Activated CD4-positive, alpha-beta T cell treated with anti-CD3 and anti-CD28 coated beads for 36 hours (primary cell): ENCODE data around the gene PDE8B. TPM values are rescaled to one million over a fixed set of nuclear protein-coding genes. Genes with fewer than 3 reads are reported as not detected.
A peak's percentile ranks its signal among the peaks of the same experiment; 100 is the strongest.

Source experiments
- ATAC-seq: fragments of 200-7000 bp; cut with Tn5 transposase; one replicate; pipeline ENCODE4 v1.10.0; 2021; ENCODE audit warnings: mild to moderate bottlenecking, moderate library complexity
- CTCF ChIA-PET: fragments of 350-600 bp; sonication (Branson Sonifier 250); formaldehyde crosslinking; loops from one replicate; lab custom pipeline; 2021; ENCODE audit warnings: antibody characterized with exemption; lab: Charles Lee
- POLR2A ChIA-PET: fragments of 350-600 bp; sonication (Branson Sonifier 250); formaldehyde crosslinking; loops from one replicate; lab custom pipeline; 2021; ENCODE audit warnings: antibody characterized with exemption, inconsistent platforms; lab: Charles Lee
- DNase-seq: peaks from one replicate; pipeline ENCODE4 v3.0.0-alpha.2; 2020
- H3K27ac Mint-ChIP-seq: one replicate; pipeline ENCODE4 v1.8.0; 2021; ENCODE audit warnings: mixed read lengths
- H3K27me3 Mint-ChIP-seq: one replicate; pipeline ENCODE4 v1.8.0; 2021; ENCODE audit warnings: mixed read lengths
- H3K36me3 Mint-ChIP-seq: one replicate; pipeline ENCODE4 v1.8.0; 2021; ENCODE audit warnings: low read depth, mixed read lengths
- H3K4me1 Mint-ChIP-seq: one replicate; pipeline ENCODE4 v1.8.0; 2021; ENCODE audit warnings: mixed read lengths
- H3K4me3 Mint-ChIP-seq: one replicate; pipeline ENCODE4 v1.8.0; 2021; ENCODE audit warnings: mild to moderate bottlenecking, moderate library complexity, mixed read lengths
- H3K9me3 Mint-ChIP-seq: one replicate; pipeline ENCODE4 v1.8.0; 2021; ENCODE audit warnings: low read depth, mixed read lengths
- intact Hi-C, 2 experiments: fragments of 100-400 bp; cut with DNase I in 1 of 2; cut with micrococcal nuclease in 1 of 2; formaldehyde crosslinking; loops; one replicate each; pipeline versions ENCODE4 v1.14.2 to v1.15.1; 2022 to 2024; cut with DNase I, micrococcal nuclease
- total RNA-seq, 2 experiments: library from RNA; stranded (reverse); gene quantifications; one replicate each; pipeline ENCODE4 v1.2.3, GENCODE V29; 2021

Gene PDE8B
- total RNA-seq, 2 experiments from 2014 or later = not detected

GRCh38 chr5:77413049-77413448, 202.6 kb downstream of the PDE8B start:
- Mint-ChIP-seq H3K4me1 (no peaks in the 10 kb centered on the region), H3K36me3 (no peaks in the 10 kb centered on the region), H3K9me3 (no peaks in the 10 kb centered on the region), H3K27ac (no peak overlapping the region), H3K4me3 (no peak overlapping the region), H3K27me3 (peaks cover 7% of the 10 kb centered on the region)
- no peak for ATAC-seq
- intact Hi-C loops = no loop called here
- POLR2A ChIA-PET = no interaction called here
- DNase-seq = no peak
- CTCF ChIA-PET = no interaction called here

- CTCF ChIA-PET = no interaction called here
- intact Hi-C loops = no loop called here
- no peak for ATAC-seq
- peaks cover 13% of the 10 kb centered on the region for H3K27me3 Mint-ChIP-seq
- H3K4me1 Mint-ChIP-seq = no peaks in the 10 kb centered on the region
- POLR2A ChIA-PET = no interaction called here
- H3K4me3 Mint-ChIP-seq = no peak overlapping the region
- H3K36me3 Mint-ChIP-seq = no peaks in the 10 kb centered on the region
- DNase-seq = no peak
- no peaks in the 10 kb centered on the region for H3K9me3 Mint-ChIP-seq
- no peak overlapping the region for H3K27ac Mint-ChIP-seq
Observed at GRCh38 chr5:77418162-77418561, 207.7 kb downstream of the PDE8B start.

GRCh38 chr5:77418601-77419581, 208.4 kb downstream of the PDE8B start:
- Mint-ChIP-seq H3K27me3 (peaks cover 13% of the 10 kb centered on the region), H3K36me3 (no peaks in the 10 kb centered on the region), H3K4me1 (no peaks in the 10 kb centered on the region), H3K9me3 (no peaks in the 10 kb centered on the region), H3K4me3 (no peak overlapping the region), H3K27ac (no peak overlapping the region)
- POLR2A ChIA-PET = interaction anchor here (0.6 kb wide), 1 partner anchor 544 kb away, joined by 3 read pairs; no protein-coding TSS in a partner anchor
- ATAC-seq (no peak), DNase-seq (no peak)
- intact Hi-C loops = no loop called here
- CTCF ChIA-PET = interaction anchor here (0.9 kb wide), 1 partner anchor 275 kb away, joined by 3 read pairs; no protein-coding TSS in a partner anchor

DNA sequence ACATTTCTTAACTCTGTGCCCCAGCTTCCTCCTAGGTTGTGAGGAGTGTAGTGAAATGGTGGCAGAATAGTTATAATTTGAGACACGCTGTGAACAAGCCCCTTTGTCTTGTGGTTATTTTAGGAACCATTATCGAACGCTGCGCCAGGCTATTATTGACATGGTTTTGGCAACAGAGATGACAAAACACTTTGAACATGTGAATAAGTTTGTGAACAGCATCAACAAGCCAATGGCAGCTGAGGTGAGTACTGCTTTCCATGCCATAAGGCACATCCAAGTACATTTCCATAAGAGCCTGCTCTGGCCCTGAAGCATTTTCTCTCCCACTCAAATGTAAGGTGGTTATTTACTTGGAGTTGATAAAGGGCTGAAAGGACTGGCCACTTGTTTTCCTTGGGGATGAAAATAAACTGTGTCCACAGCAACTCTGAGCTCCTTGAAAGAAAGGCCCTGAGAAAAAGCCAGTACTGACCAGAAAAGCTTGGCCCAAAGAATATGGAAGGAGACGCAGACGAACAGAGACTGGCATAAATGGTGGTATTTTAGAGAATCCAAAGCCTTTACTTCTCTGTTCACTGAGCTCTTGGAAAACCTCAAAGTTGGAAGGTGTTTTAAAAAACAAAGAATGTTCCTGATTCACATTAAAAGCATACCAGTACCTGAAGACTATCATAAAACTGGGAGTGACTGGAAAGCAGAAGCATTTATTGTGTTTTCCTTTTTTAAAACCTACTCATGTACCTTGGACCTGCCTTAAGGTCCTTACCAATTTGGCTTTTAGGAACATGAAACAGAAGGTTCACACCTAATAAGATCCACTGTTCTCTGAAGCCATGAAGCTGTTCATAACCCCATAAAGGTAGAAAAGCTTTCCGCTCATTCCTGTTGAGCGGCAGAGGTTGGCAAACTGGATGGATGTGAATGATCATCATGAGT, 209.4 kb downstream of the PDE8B start:
- peaks cover 11% of the 10 kb centered on the region for H3K27me3 Mint-ChIP-seq
- intact Hi-C loops = no loop called here
- no peak for DNase-seq
- CTCF ChIA-PET = interaction anchor here (0.9 to 1.4 kb wide), 2 partner anchors 9 to 276 kb away, joined by 3 to 4 read pairs; no protein-coding TSS in a partner anchor
- H3K9me3 Mint-ChIP-seq = no peaks in the 10 kb centered on the region
- H3K36me3 Mint-ChIP-seq = no peaks in the 10 kb centered on the region
- POLR2A ChIA-PET = no interaction called here
- no peak overlapping the region for H3K4me3 Mint-ChIP-seq
- no peak for ATAC-seq
- no peak overlapping the region for H3K27ac Mint-ChIP-seq
- H3K4me1 Mint-ChIP-seq = peaks cover under 1% of the 10 kb centered on the region

GRCh38 chr5:77420940-77421339, 210.5 kb downstream of the PDE8B start:
- ATAC-seq (no peak), DNase-seq (no peak)
- H3K27ac Mint-ChIP-seq = no peak overlapping the region
- H3K36me3 Mint-ChIP-seq = no peaks in the 10 kb centered on the region
- no peaks in the 10 kb centered on the region for H3K9me3 Mint-ChIP-seq
- CTCF ChIA-PET = interaction anchor here (1.4 kb wide), 1 partner anchor 10 kb away, joined by 4 read pairs; no protein-coding TSS in a partner anchor
- peaks cover 11% of the 10 kb centered on the region for H3K27me3 Mint-ChIP-seq
- POLR2A ChIA-PET = no interaction called here
- H3K4me1 Mint-ChIP-seq = peaks cover 4% of the 10 kb centered on the region
- no peak overlapping the region for H3K4me3 Mint-ChIP-seq
- intact Hi-C loops = no loop called here

DNA sequence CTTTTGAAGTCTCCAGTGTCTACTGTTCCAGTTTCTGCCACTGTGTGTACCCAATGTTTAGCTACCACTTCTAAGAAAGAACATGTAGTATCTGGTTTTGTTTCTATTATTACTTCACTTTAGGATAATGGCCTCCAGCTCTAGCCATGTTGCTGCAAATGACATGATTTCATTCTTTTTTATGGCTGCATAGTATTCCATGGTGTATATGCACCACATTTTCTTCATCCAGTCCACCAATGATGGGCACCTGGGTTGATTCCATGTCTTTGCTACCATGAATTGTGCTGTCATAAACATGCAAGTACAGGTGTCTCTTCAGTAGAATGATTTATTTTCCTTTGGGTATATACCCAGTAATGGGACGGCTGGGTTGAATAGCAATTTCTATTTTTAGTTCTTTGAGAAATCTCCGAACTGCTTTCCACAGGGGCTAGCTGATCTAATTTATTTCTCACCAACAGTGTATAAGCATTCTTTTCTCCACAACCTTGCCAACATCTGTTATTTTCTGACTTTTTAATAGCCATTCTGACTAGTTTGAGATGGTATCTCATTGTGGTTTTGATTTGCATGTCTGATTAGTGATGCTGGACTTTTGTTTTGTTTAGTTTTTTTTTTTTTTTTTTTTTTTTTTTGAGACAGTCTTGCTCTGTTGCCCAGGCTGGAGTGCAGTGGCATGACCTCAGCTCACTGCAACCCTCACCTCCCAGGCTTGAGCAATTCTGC, 212.7 kb downstream of the PDE8B start:
- ChIA-PET CTCF (interaction anchor here (0.8 kb wide), 1 partner anchor 13 kb away, joined by 3 read pairs; no protein-coding TSS in a partner anchor), POLR2A (no interaction called here)
- H3K4me3 Mint-ChIP-seq = no peak overlapping the region
- peaks cover 4% of the 10 kb centered on the region for H3K4me1 Mint-ChIP-seq
- DNase-seq (no peak), ATAC-seq (no peak)
- no peaks in the 10 kb centered on the region for H3K9me3 Mint-ChIP-seq
- H3K27me3 Mint-ChIP-seq = peaks cover 7% of the 10 kb centered on the region
- intact Hi-C loops = no loop called here
- no peak overlapping the region for H3K27ac Mint-ChIP-seq
- H3K36me3 Mint-ChIP-seq = peaks cover 2% of the 10 kb centered on the region

- POLR2A ChIA-PET = interaction anchor here (0.6 kb wide), 1 partner anchor 121 kb away, joined by 3 read pairs; no protein-coding TSS in a partner anchor
Observed at GRCh38 chr5:77424921-77425320, 214.4 kb downstream of the PDE8B start.

GRCh38 chr5:77425420-77425819, 214.9 kb downstream of the PDE8B start:
- intact Hi-C loops = no loop called here
- Mint-ChIP-seq H3K9me3 (no peaks in the 10 kb centered on the region), H3K4me1 (peaks cover 4% of the 10 kb centered on the region), H3K27ac (no peak overlapping the region), H3K4me3 (no peak overlapping the region), H3K36me3 (peaks cover 2% of the 10 kb centered on the region), H3K27me3 (peaks cover 4% of the 10 kb centered on the region)
- ATAC-seq (no peak), DNase-seq (no peak)
- ChIA-PET CTCF (interaction anchor here (1.5 kb wide), 1 partner anchor 184 kb away, joined by 4 read pairs; no protein-coding TSS in a partner anchor), POLR2A (interaction anchor here (0.6 kb wide), 1 partner anchor 121 kb away, joined by 3 read pairs; no protein-coding TSS in a partner anchor)

More at GRCh38 chr5:77424921-77425320, 214.4 kb downstream of the PDE8B start:
- peak; percentile 36 for ATAC-seq
- H3K36me3 Mint-ChIP-seq = peaks cover 2% of the 10 kb centered on the region
- no peak for DNase-seq
- intact Hi-C loops = no loop called here
- no peak overlapping the region for H3K27ac Mint-ChIP-seq
- H3K27me3 Mint-ChIP-seq = peaks cover 4% of the 10 kb centered on the region
- H3K9me3 Mint-ChIP-seq = no peaks in the 10 kb centered on the region
- CTCF ChIA-PET = no interaction called here
- H3K4me3 Mint-ChIP-seq = no peak overlapping the region
- H3K4me1 Mint-ChIP-seq = peaks cover 4% of the 10 kb centered on the region

DNA sequence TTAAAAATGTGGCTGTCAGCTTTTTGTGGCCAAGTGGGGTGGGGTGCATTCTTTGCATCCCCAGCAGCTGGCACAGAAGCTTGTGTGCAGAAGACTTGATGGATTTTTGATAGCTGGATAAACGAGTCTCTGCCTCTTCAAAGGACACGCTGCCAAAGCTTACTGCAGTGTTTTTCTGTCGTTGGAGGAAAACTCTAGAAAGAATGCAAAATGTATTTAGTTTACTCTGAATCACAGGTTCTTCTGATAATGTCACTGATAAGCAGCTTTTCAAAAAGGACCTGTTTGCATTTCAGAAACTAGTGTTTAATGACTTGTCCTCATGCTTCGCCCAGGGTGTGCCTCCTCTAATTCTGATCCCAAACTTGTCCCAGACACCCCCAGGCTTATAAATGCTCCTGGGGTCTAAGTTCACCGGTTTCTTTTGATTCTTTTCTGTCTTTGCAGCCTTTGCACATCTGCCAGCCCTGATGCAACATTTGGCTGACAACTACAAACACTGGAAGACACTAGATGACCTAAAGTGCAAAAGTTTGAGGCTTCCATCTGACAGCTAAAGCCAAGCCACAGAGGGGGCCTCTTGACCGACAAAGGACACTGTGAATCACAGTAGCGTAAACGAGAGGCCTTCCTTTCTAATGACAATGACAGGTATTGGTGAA, 215.6 kb downstream of the PDE8B start:
- CTCF ChIA-PET = interaction anchor here (1.5 kb wide), 1 partner anchor 184 kb away, joined by 4 read pairs; no protein-coding TSS in a partner anchor
- DNase-seq (no peak), ATAC-seq (no peak)
- peaks cover 2% of the 10 kb centered on the region for H3K36me3 Mint-ChIP-seq
- no peaks in the 10 kb centered on the region for H3K9me3 Mint-ChIP-seq
- intact Hi-C loops = no loop called here
- POLR2A ChIA-PET = no interaction called here
- peaks cover 2% of the 10 kb centered on the region for H3K27me3 Mint-ChIP-seq
- no peak overlapping the region for H3K4me3 Mint-ChIP-seq
- peaks cover 6% of the 10 kb centered on the region for H3K4me1 Mint-ChIP-seq
- H3K27ac Mint-ChIP-seq = no peak overlapping the region

GRCh38 chr5:77426670-77427069, 216.2 kb downstream of the PDE8B start:
- no peak overlapping the region for H3K4me3 Mint-ChIP-seq
- ATAC-seq (peak; percentile 51), DNase-seq (no peak)
- no peak overlapping the region for H3K27ac Mint-ChIP-seq
- CTCF ChIA-PET = interaction anchor here (1.5 kb wide), 1 partner anchor 185 kb away, joined by 4 read pairs; no protein-coding TSS in a partner anchor
- H3K36me3 Mint-ChIP-seq = peaks cover 2% of the 10 kb centered on the region
- H3K27me3 Mint-ChIP-seq = peaks cover 2% of the 10 kb centered on the region
- POLR2A ChIA-PET = no interaction called here
- intact Hi-C loops = no loop called here
- H3K9me3 Mint-ChIP-seq = no peaks in the 10 kb centered on the region
- peaks cover 11% of the 10 kb centered on the region for H3K4me1 Mint-ChIP-seq
